Transverse colon (tissue), 4 donors: Measurements from ENCODE around the gene PUS1. TPM values are rescaled to one million over a fixed set of nuclear protein-coding genes. Genes with fewer than 3 reads are reported as not detected.

Experiments
- DNase-seq: peaks from one replicate; pipeline ENCODE4 v3.0.0-alpha.2; 2019
- H3K27ac ChIP-seq, 4 donors: fragments of 200-600 bp; sonication (generic); 2 replicates each; pipeline ENCODE4 v1.5.1; 2016 to 2018; ENCODE audit warnings: inconsistent platforms in 4 of 4
- H3K27me3 ChIP-seq: fragments of 200-600 bp; sonication (generic); 2 replicates; pipeline ENCODE4 v1.5.1; 2017; ENCODE audit warnings: inconsistent platforms
- H3K36me3 ChIP-seq, 4 donors: fragments of 200-600 bp; sonication (generic); 2 replicates each; pipeline ENCODE4 v1.5.1; 2017 to 2019; ENCODE audit warnings: inconsistent platforms in 4 of 4
- H3K4me1 ChIP-seq, 4 donors: fragments of 200-600 bp; sonication (generic); 2 replicates each; pipeline ENCODE4 v1.5.1; 2017 to 2020; ENCODE audit warnings: inconsistent platforms in 4 of 4
- H3K4me3 ChIP-seq, 4 donors: fragments of 200-600 bp; sonication (generic); 1 replicate in 1 of 4; 2 replicates in 3 of 4; pipeline versions ENCODE4 v1.5.1 to v1.6.1; 2017 to 2019; ENCODE audit warnings: inconsistent platforms in 4 of 4
- H3K9me3 ChIP-seq, 2 donors: fragments of 200-600 bp; sonication (generic); 2 replicates each; pipeline ENCODE4 v1.5.1; 2017 to 2019; ENCODE audit warnings: inconsistent platforms in 2 of 2
- CTCF ChIP-seq, 5 experiments: fragments of 200-600 bp in 3 of 5; fragments of 450-650 bp in 2 of 5; sonication (generic) in 3 of 5; IDR thresholded peaks; 1 replicate in 2 of 5; 2 replicates in 3 of 5; pipeline ENCODE4 v1.5.1; 2016 to 2017; ENCODE audit warnings: antibody characterized with exemption in 5 of 5, inconsistent platforms in 3 of 5, mild to moderate bottlenecking in 2 of 5, moderate library complexity in 1 of 5
- EP300 ChIP-seq: sonication (generic); formaldehyde crosslinking; IDR thresholded peaks from one replicate; pipeline ENCODE4 v1.6.1; 2017; ENCODE audit warnings: antibody characterized with exemption, low read depth
- POLR2A ChIP-seq: fragments of 450-650 bp; IDR thresholded peaks from one replicate; pipeline ENCODE4 v1.6.1; 2016; ENCODE audit warnings: antibody characterized with exemption, mild to moderate bottlenecking, moderate library complexity
- POLR2AphosphoS5 ChIP-seq, 3 donors: sonication (generic); formaldehyde crosslinking; IDR thresholded peaks; one replicate each; pipeline ENCODE4 v1.6.1; 2016; ENCODE audit warnings: antibody characterized with exemption in 3 of 3
- WGBS, 2 donors: methylation state at CpG; one replicate each; pipeline ENCODE4 v1.1.5; 2018; ENCODE audit warnings: low coverage in 1 of 2; 5-methylcytosine and 5-hydroxymethylcytosine counted together
- in situ Hi-C, 4 donors: fragments of 200-750 bp; cut with MboI; loops; one replicate each; pipeline versions ENCODE4 v1.15.0 to v1.15.1; 2017; ENCODE audit warnings: low sequenced_read_pairs in 3 of 4, low pct_ligation_motif_present in 1 of 4, low pct_unique_long_range_greater_than_20kb in 1 of 4
- intact Hi-C: fragments of 100-400 bp; cut with DNase I; formaldehyde crosslinking; loops from one replicate; pipeline ENCODE4 v1.15.1; 2023; ENCODE audit warnings: low total_unique reads
- total RNA-seq, 4 donors: library from RNA; depleted of rRNA; stranded (reverse); fragments of >200 nt; gene quantifications; one replicate each; pipeline ENCODE4 v1.1.0, GENCODE V29; 2016

The PUS1 gene
- total RNA-seq, 4 donors from 2014 or later, result 11.9 to 48.8 (median 23.1) TPM

- peaks cover 0 to 29% (median 14%) of the 10 kb centered on the region in 4 donors for H3K36me3 ChIP-seq
- H3K27me3 ChIP-seq, result no peaks in the 10 kb centered on the region
- no peak overlapping the region for H3K27ac ChIP-seq
- in situ Hi-C loops (no loop called here), intact Hi-C loops (no loop called here)
- H3K4me3 ChIP-seq, result no peak overlapping the region
- TF ChIP-seq POLR2AphosphoS5 (IDR thresholded peaks at IDR 0.05), result no peak
- TF ChIP-seq CTCF (IDR thresholded peaks at IDR 0.05), result no peak
- no peak for TF ChIP-seq EP300
- TF ChIP-seq POLR2A, result no peak
- DNase-seq, result no peak
- WGBS, 2 donors, result 92% methylated on average over 5 to 12 of the region's 12 CpGs
- no peaks in the 10 kb centered on the region for H3K4me1 ChIP-seq
- H3K9me3 ChIP-seq, result no peaks in the 10 kb centered on the region
Observed at GRCh38 chr12:131979606-131980005, 50.5 kb downstream of the PUS1 start.

GRCh38 chr12:131980263-131980662 is 51.2 kb downstream of the PUS1 start:
- in situ Hi-C loops (no loop called here), intact Hi-C loops (no loop called here)
- 74 to 79% methylated on average over 2 to 3 of the region's 3 CpGs for WGBS, 2 donors
- no peak overlapping the region for H3K4me3 ChIP-seq
- H3K9me3 ChIP-seq, result no peaks in the 10 kb centered on the region
- no peaks in the 10 kb centered on the region for H3K27me3 ChIP-seq
- H3K4me1 ChIP-seq, result no peaks in the 10 kb centered on the region
- no peak for DNase-seq
- H3K36me3 ChIP-seq, result peaks cover 0 to 29% (median 14%) of the 10 kb centered on the region in 4 donors
- H3K27ac ChIP-seq, result no peak overlapping the region
- TF ChIP-seq POLR2AphosphoS5 (IDR thresholded peaks at IDR 0.05) (no peak), EP300 (no peak), CTCF (IDR thresholded peaks at IDR 0.05) (no peak), POLR2A (no peak)

GRCh38 chr12:131981388-131981787 is 52.3 kb downstream of the PUS1 start:
- WGBS, 2 donors, result 93 to 94% methylated on average over 3 to 10 of the region's 10 CpGs
- Histone ChIP-seq H3K9me3 (no peaks in the 10 kb centered on the region), H3K4me3 (no peak overlapping the region), H3K27ac (no peak overlapping the region), H3K27me3 (no peaks in the 10 kb centered on the region), H3K4me1 (no peaks in the 10 kb centered on the region), H3K36me3 (peaks cover 0 to 33% (median 15%) of the 10 kb centered on the region in 4 donors)
- TF ChIP-seq POLR2A (no peak), CTCF (IDR thresholded peaks at IDR 0.05) (no peak), POLR2AphosphoS5 (IDR thresholded peaks at IDR 0.05) (no peak), EP300 (no peak)
- no peak for DNase-seq
- intact Hi-C loops, result no loop called here
- in situ Hi-C loops, result no loop called here

GRCh38 chr12:131982041-131982440 is 53.0 kb downstream of the PUS1 start:
- H3K27me3 ChIP-seq, result no peaks in the 10 kb centered on the region
- H3K4me3 ChIP-seq, result no peak overlapping the region
- intact Hi-C loops (no loop called here), in situ Hi-C loops (no loop called here)
- H3K9me3 ChIP-seq, result no peaks in the 10 kb centered on the region
- H3K27ac ChIP-seq, result no peak overlapping the region
- WGBS, 2 donors, result 96 to 100% methylated on average over 2 to 16 of the region's 17 CpGs
- DNase-seq, result no peak
- no peaks in the 10 kb centered on the region for H3K4me1 ChIP-seq
- H3K36me3 ChIP-seq, result peaks cover 0 to 38% (median 17%) of the 10 kb centered on the region in 4 donors
- TF ChIP-seq EP300, result no peak
- TF ChIP-seq POLR2AphosphoS5 (IDR thresholded peaks at IDR 0.05), result no peak
- TF ChIP-seq CTCF (IDR thresholded peaks at IDR 0.05), result no peak
- no peak for TF ChIP-seq POLR2A
